Mammary epithelial cell (primary cell): ENCODE results near the gene EPB41L2.

Experiments
- CTCF ChIP-seq, 2 donors: IDR thresholded peaks in 1 of 2; conservative IDR thresholded peaks in 1 of 2; 2 replicates each; pipeline ENCODE4 v1.5.1; 2011 to 2012; ENCODE audit warnings: inconsistent platforms in 2 of 2, low read length in 2 of 2, mild to moderate bottlenecking in 2 of 2, control low read depth in 1 of 2, low read depth in 1 of 2; ENCODE audit not compliant: insufficient read depth in 1 of 2; ENCODE audit errors: extremely low read depth in 1 of 2
- EZH2 ChIP-seq: IDR thresholded peaks from 2 replicates; pipeline ENCODE4 v1.6.1; 2012; ENCODE audit warnings: low read length, inconsistent platforms, borderline replicate concordance

DNA sequence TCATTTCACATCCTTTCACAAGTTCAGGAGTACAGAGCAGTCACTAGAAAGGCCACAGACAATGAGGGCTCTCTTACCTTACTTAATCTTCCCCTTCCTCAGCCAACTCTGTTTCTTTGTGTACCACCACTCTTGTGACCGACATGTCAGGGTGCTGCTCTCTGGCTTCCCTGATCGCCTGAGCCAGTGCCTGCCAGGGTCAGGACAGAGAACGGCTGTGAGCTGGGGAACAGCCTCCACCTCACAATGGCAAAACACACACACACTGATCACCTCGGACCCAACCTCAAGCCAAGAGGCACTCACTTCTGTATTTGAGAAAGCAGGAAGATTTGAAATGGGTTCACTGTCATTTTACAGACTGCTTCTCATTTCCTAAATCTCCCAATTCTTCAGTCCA is 205.0 kb downstream of the EPB41L2 start:
- TF ChIP-seq CTCF (conservative IDR thresholded peaks at IDR 0.05 in 1 of 2, IDR thresholded peaks at IDR 0.05 in 1 of 2; ENCODE audit: extremely low read depth in 1 of 2, insufficient read depth in 1 of 2, low read depth in 1 of 2, low read length in 2 of 2), result no peak
- TF ChIP-seq EZH2, result no peak
